GM06990 (cell line): ENCODE data around the gene CCDC174.

ENCODE experiments used
- DNase-seq: peaks from one replicate; pipeline ENCODE4 v3.0.0-alpha.2; 2011; ENCODE audit not compliant: insufficient read length; ENCODE audit errors: extremely low read depth
- H3K27me3 ChIP-seq: replicated peaks from 2 replicates; pipeline ENCODE4 v1.6.0; 2011; ENCODE audit warnings: low read length; ENCODE audit not compliant: control insufficient read depth, insufficient read depth
- H3K36me3 ChIP-seq: 2 replicates; pipeline ENCODE4 v1.5.1; 2011; ENCODE audit warnings: low read length; ENCODE audit not compliant: control insufficient read depth, insufficient read depth
- H3K4me3 ChIP-seq: replicated peaks from 2 replicates; pipeline ENCODE4 v1.5.1; 2011; ENCODE audit warnings: low read depth, mild to moderate bottlenecking, control low read depth, low read length
- CTCF ChIP-seq: IDR thresholded peaks from 2 replicates; pipeline ENCODE4 v1.5.1; 2011; ENCODE audit warnings: low read length, control low read depth, mild to moderate bottlenecking, inconsistent platforms; ENCODE audit not compliant: insufficient read depth, poor library complexity, severe bottlenecking

Gene CCDC174

GRCh38 chr3:14718539-14718938, 67.0 kb downstream of the CCDC174 start:
- Histone ChIP-seq H3K4me3 (no peak overlapping the region), H3K27me3 (no peaks in the 10 kb centered on the region), H3K36me3 (no peaks in the 10 kb centered on the region)
- DNase-seq, result peak; percentile 41
- TF ChIP-seq CTCF, result no peak

GRCh38 chr3:14719006-14719405, 67.4 kb downstream of the CCDC174 start:
- no peaks in the 10 kb centered on the region for H3K36me3 ChIP-seq
- no peak for TF ChIP-seq CTCF
- H3K4me3 ChIP-seq, result no peak overlapping the region
- no peak for DNase-seq
- no peaks in the 10 kb centered on the region for H3K27me3 ChIP-seq

- no peak for TF ChIP-seq CTCF
- Histone ChIP-seq H3K4me3 (no peak overlapping the region), H3K36me3 (no peaks in the 10 kb centered on the region), H3K27me3 (no peaks in the 10 kb centered on the region)
- no peak for DNase-seq
Measured at GRCh38 chr3:14721126-14721864, 69.7 kb downstream of the CCDC174 start.
